ENCODE results near the gene COA1. TPM values are rescaled to one million over a fixed set of nuclear protein-coding genes. Genes with fewer than 3 reads are reported as not detected.

COA1 gene
- total and polyA plus RNA-seq, 9 of the 15 experiments (the other 6 are each of a cell fraction or from before 2014, with no cell fraction given), result 98.9 to 463 (median 181) TPM

GRCh38 chr7:43711503-43711902, 17.8 kb downstream of the COA1 start:
- peak; percentile 63 for FAIRE-seq
- Histone ChIP-seq H3K4me1 (replicated peaks in 1 of 2; ENCODE audit: control insufficient read depth in 2 of 2, insufficient read depth in 2 of 2, low read length in 2 of 2) (no peaks in the 10 kb centered on the region), H3K27me3 (ENCODE audit: control insufficient read depth in 2 of 2, insufficient read depth in 2 of 2, low read length in 2 of 2) (no peaks in the 10 kb centered on the region), H3K4me3 (no peak overlapping the region), H3K79me2 (ENCODE audit: control insufficient read depth, insufficient read depth, low read length) (peaks cover 91% of the 10 kb centered on the region), H3K4me2 (ENCODE audit: insufficient read depth, low read length) (no peak overlapping the region), H3K9ac (ENCODE audit: insufficient read depth in 1 of 2, low read depth in 2 of 2, low read length in 2 of 2) (no peak overlapping the region), H3K9me1 (ENCODE audit: control insufficient read depth, insufficient read depth, low read length) (no peaks in the 10 kb centered on the region), H3K36me3 (ENCODE audit: control insufficient read depth, insufficient read depth, low read length) (peaks cover 22% of the 10 kb centered on the region; the same call in 1 of the 3 replicates), H3K27ac (ENCODE audit: extremely low read depth, low read depth, low read length) (no peak overlapping the region), H3K9me3 (replicated peaks; ENCODE audit: control insufficient read depth, insufficient read depth, low read depth, low read length) (no peaks in the 10 kb centered on the region), H2AFZ (ENCODE audit: low read depth, low read length) (no peak overlapping the region), H4K20me1 (replicated peaks; ENCODE audit: control insufficient read depth, insufficient read depth, low read length) (no peaks in the 10 kb centered on the region)
- ATAC-seq, result peak; percentile 55; the same call in 2 of the 3 replicates
- CTCF ChIA-PET (ENCODE audit: low intra/inter-chr PET ratio), result no interaction called here
- in situ Hi-C loops (cut with MboI), result no loop called here
- intact Hi-C loops (cut with micrococcal nuclease), result no loop called here
- no TSS peak for BruUV-seq (replicated peaks)
- POLR2A ChIA-PET, result no interaction called here
- no peak for DNase-seq (ENCODE audit: extremely low read depth in 1 of 4, low spot score in 3 of 4)
- WGBS (ENCODE audit: insufficient coverage, low coverage, missing lambda C conversion rate), result 96% methylated on average over 1 of the region's 1 CpG
- TF ChIP-seq CHD7 (IDR thresholded peaks at IDR 0.05; ENCODE audit: low read depth, low read length), result no peak
- TF ChIP-seq MTA1 (IDR thresholded peaks at IDR 0.05; ENCODE audit: borderline replicate concordance), result no peak
- no peak for TF ChIP-seq SREBF1 (IDR thresholded peaks at IDR 0.05; ENCODE audit: borderline replicate concordance, low read depth, low read length)
- no peak for TF ChIP-seq C11orf30 (IDR thresholded peaks at IDR 0.05; ENCODE audit: low read depth)
- TF ChIP-seq, protein P1, sequence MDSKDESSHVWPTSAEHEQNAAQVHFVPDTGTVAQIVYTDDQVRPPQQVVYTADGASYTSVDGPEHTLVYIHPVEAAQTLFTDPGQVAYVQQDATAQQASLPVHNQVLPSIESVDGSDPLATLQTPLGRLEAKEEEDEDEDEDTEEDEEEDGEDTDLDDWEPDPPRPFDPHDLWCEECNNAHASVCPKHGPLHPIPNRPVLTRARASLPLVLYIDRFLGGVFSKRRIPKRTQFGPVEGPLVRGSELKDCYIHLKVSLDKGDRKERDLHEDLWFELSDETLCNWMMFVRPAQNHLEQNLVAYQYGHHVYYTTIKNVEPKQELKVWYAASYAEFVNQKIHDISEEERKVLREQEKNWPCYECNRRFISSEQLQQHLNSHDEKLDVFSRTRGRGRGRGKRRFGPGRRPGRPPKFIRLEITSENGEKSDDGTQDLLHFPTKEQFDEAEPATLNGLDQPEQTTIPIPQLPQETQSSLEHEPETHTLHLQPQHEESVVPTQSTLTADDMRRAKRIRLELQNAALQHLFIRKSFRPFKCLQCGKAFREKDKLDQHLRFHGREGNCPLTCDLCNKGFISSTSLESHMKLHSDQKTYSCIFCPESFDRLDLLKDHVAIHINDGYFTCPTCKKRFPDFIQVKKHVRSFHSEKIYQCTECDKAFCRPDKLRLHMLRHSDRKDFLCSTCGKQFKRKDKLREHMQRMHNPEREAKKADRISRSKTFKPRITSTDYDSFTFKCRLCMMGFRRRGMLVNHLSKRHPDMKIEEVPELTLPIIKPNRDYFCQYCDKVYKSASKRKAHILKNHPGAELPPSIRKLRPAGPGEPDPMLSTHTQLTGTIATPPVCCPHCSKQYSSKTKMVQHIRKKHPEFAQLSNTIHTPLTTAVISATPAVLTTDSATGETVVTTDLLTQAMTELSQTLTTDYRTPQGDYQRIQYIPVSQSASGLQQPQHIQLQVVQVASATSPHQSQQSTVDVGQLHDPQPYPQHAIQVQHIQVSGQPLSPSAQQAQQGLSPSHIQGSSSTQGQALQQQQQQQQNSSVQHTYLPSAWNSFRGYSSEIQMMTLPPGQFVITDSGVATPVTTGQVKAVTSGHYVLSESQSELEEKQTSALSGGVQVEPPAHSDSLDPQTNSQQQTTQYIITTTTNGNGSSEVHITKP (IDR thresholded peaks at IDR 0.05; ENCODE audit: partially characterized antibody), result peak; percentile 15
